ENCODE measurements around the gene UBR2. TPM values are rescaled to one million over a fixed set of nuclear protein-coding genes. Genes with fewer than 3 reads are reported as not detected.

Gene UBR2
- total and polyA plus RNA-seq, 2 donors (not counting 3 experiments of a cell fraction or from before 2014, with no cell fraction given): 8.0 to 22.3 TPM

GRCh38 chr6:42727087-42727611 lies 163.3 kb downstream of the UBR2 start:
- Histone ChIP-seq H3K9me3 (replicated peaks; ENCODE audit: control insufficient read depth, insufficient read depth, low read length) (no peaks in the 10 kb centered on the region), H3K9me1 (replicated peaks; ENCODE audit: control insufficient read depth, extremely low read depth, insufficient read depth, low read length) (no peaks in the 10 kb centered on the region), H4K20me1 (replicated peaks; ENCODE audit: control insufficient read depth, extremely low read depth, insufficient read depth, low read length) (no peaks in the 10 kb centered on the region), H3K36me3 (ENCODE audit: control insufficient read depth in 2 of 2, extremely low read depth in 1 of 2, insufficient read depth in 2 of 2, low read length in 2 of 2) (no peaks in the 10 kb centered on the region), H3K27ac (ENCODE audit: insufficient read depth, low read depth, low read length) (peak overlapping the region; percentile 37), H3K9ac (replicated peaks; ENCODE audit: extremely low read depth, insufficient read depth, low read length) (peak overlapping the region; percentile 72), H3K4me2 (ENCODE audit: insufficient read depth, low read length) (peak overlapping the region; percentile 83), H3K4me3 (replicated peaks in 1 of 3; ENCODE audit: insufficient read depth in 1 of 3, low read depth in 1 of 3, low read length in 3 of 3) (peak overlapping the region; percentile 31 to 68 (median 48)), H3K27me3 (ENCODE audit: control insufficient read depth in 2 of 2, insufficient read depth in 2 of 2, low read length in 2 of 2) (no peaks in the 10 kb centered on the region), H2AFZ (ENCODE audit: low read depth, low read length) (peak overlapping the region; percentile 98), H3K79me2 (ENCODE audit: control insufficient read depth, insufficient read depth, low read length) (no peaks in the 10 kb centered on the region), H3K4me1 (ENCODE audit: control insufficient read depth, extremely low read depth, insufficient read depth, low read length) (peaks cover 11% of the 10 kb centered on the region)
- no TSS peak for BruUV-seq (replicated peaks)
- dilution Hi-C loops (cut with MboI; ENCODE audit: extremely low pct_ligation_motif_present, low sequenced_read_pairs): no loop called here
- intact Hi-C loops (cut with micrococcal nuclease): loop anchor here (2.0 to 5.0 kb wide), 3 partner anchors 34 to 170 kb away; no protein-coding TSS in a partner anchor
- TF ChIP-seq POLR2AphosphoS5 (IDR thresholded peaks at IDR 0.05; ENCODE audit: insufficient read depth, low read depth, low read length) (no peak), POLR2A (IDR thresholded peaks at IDR 0.05; ENCODE audit: low read depth, low read length) (peak; percentile 48), FOS (IDR thresholded peaks at IDR 0.05; ENCODE audit: borderline replicate concordance, insufficient read depth, low read length) (no peak)
- ChIA-PET POLR2A (interaction anchor here (0.7 to 1.7 kb wide), 4 partner anchors 19 to 152 kb away, joined by 3 to 7 read pairs (median 4); partner anchors contain the start of genes BICRAL, RPL7L1 and TBCC), CTCF (interaction anchor here (0.8 to 4.5 kb wide), 20 partner anchors 9 to 180 kb away, joined by 3 to 94 read pairs (median 10); partner anchors contain the start of genes BICRAL, RPL7L1 and TBCC)
- DNase-seq (ENCODE audit: low read depth, low spot score): peak; percentile 41
- FAIRE-seq: no peak

- no TSS peak for BruUV-seq (replicated peaks)
- H3K36me3 ChIP-seq (ENCODE audit: control insufficient read depth in 2 of 2, extremely low read depth in 1 of 2, insufficient read depth in 2 of 2, low read length in 2 of 2): no peaks in the 10 kb centered on the region
- H2AFZ ChIP-seq (ENCODE audit: low read depth, low read length): peak overlapping the region; percentile 98
- peaks cover 11% of the 10 kb centered on the region for H3K4me1 ChIP-seq (ENCODE audit: control insufficient read depth, extremely low read depth, insufficient read depth, low read length)
- H3K4me2 ChIP-seq (ENCODE audit: insufficient read depth, low read length): peak overlapping the region; percentile 83
- H3K27me3 ChIP-seq (ENCODE audit: control insufficient read depth in 2 of 2, insufficient read depth in 2 of 2, low read length in 2 of 2): no peaks in the 10 kb centered on the region
- no peaks in the 10 kb centered on the region for H3K9me3 ChIP-seq (replicated peaks; ENCODE audit: control insufficient read depth, insufficient read depth, low read length)
- ChIA-PET POLR2A (interaction anchor here (0.7 to 1.7 kb wide), 2 partner anchors 18 to 55 kb away, joined by 4 read pairs; partner anchors contain the start of gene TBCC), CTCF (interaction anchor here (0.8 to 4.5 kb wide), 15 partner anchors 8 to 180 kb away, joined by 3 to 94 read pairs (median 10); partner anchors contain the start of genes BICRAL, RPL7L1 and TBCC)
- dilution Hi-C loops (cut with MboI; ENCODE audit: extremely low pct_ligation_motif_present, low sequenced_read_pairs) (no loop called here), intact Hi-C loops (cut with micrococcal nuclease) (loop anchor here (2.0 to 5.0 kb wide), 3 partner anchors 35 to 170 kb away; no protein-coding TSS in a partner anchor)
- FAIRE-seq: no peak
- H3K9me1 ChIP-seq (replicated peaks; ENCODE audit: control insufficient read depth, extremely low read depth, insufficient read depth, low read length): no peaks in the 10 kb centered on the region
- no peaks in the 10 kb centered on the region for H4K20me1 ChIP-seq (replicated peaks; ENCODE audit: control insufficient read depth, extremely low read depth, insufficient read depth, low read length)
- no peak for DNase-seq (ENCODE audit: low read depth, low spot score)
- no peaks in the 10 kb centered on the region for H3K79me2 ChIP-seq (ENCODE audit: control insufficient read depth, insufficient read depth, low read length)
- H3K27ac ChIP-seq (ENCODE audit: insufficient read depth, low read depth, low read length): no peak overlapping the region
- TF ChIP-seq POLR2A (IDR thresholded peaks at IDR 0.05; ENCODE audit: low read depth, low read length) (no peak), FOS (IDR thresholded peaks at IDR 0.05; ENCODE audit: borderline replicate concordance, insufficient read depth, low read length) (no peak), JUN (IDR thresholded peaks at IDR 0.05; ENCODE audit: borderline replicate concordance, insufficient read depth, insufficient read length, low read depth) (no peak), GATA2 (IDR thresholded peaks at IDR 0.05; ENCODE audit: insufficient read depth, insufficient read length, low read depth, low read length) (no peak), POLR2AphosphoS5 (IDR thresholded peaks at IDR 0.05; ENCODE audit: insufficient read depth, low read depth, low read length) (no peak), EZH2 (IDR thresholded peaks at IDR 0.05; ENCODE audit: borderline replicate concordance, low read depth, low read length, severe bottlenecking) (no peak), CTCF (IDR thresholded peaks at IDR 0.05; ENCODE audit: extremely low read depth in 1 of 2, insufficient read depth in 1 of 2, low read depth in 1 of 2, low read length in 2 of 2) (no peak), MYC (IDR thresholded peaks at IDR 0.05; ENCODE audit: low read depth, low read length) (no peak), MAX (IDR thresholded peaks at IDR 0.05; ENCODE audit: insufficient read depth, insufficient read length) (no peak)
- peak overlapping the region; percentile 72 for H3K9ac ChIP-seq (replicated peaks; ENCODE audit: extremely low read depth, insufficient read depth, low read length)
- peak overlapping the region in 1 of 3 experiments; percentile 48 for H3K4me3 ChIP-seq (replicated peaks in 1 of 3; ENCODE audit: insufficient read depth in 1 of 3, low read depth in 1 of 3, low read length in 3 of 3)
Observed at GRCh38 chr6:42727627-42728026, 163.8 kb downstream of the UBR2 start.

Measured in endothelial cell of umbilical vein (primary cell).